GM12872 (cell line): ENCODE data around the gene SRC.

Experiments used
- TF ChIP-seq, protein P1 (sequence below): IDR thresholded peaks from 3 replicates; pipeline ENCODE4 v1.5.1; 2011; ENCODE audit warnings: low read depth, mild to moderate bottlenecking, low read length, moderate library complexity; ENCODE audit not compliant: insufficient read depth

SRC gene

DNA sequence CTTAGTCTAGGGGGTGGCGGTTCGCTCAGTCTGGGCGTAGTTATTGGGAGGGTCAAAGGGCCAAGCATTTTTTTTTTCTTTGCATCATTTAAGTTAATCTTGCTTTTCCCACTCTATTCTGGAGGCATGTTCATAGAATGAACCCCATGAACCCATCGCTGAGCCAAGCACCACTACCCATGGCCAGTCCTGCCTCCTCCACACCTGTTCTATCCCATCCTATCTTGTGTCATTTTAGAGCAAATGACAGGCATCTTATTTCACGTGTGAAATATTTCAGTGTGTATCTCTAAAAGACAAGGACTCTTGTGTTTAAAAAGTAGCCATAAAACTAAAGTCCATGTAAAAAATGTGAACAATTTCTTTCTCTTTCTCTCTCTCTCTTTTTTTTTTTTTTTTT lies 13.9 kb downstream of the SRC start:
- TF ChIP-seq, protein P1, sequence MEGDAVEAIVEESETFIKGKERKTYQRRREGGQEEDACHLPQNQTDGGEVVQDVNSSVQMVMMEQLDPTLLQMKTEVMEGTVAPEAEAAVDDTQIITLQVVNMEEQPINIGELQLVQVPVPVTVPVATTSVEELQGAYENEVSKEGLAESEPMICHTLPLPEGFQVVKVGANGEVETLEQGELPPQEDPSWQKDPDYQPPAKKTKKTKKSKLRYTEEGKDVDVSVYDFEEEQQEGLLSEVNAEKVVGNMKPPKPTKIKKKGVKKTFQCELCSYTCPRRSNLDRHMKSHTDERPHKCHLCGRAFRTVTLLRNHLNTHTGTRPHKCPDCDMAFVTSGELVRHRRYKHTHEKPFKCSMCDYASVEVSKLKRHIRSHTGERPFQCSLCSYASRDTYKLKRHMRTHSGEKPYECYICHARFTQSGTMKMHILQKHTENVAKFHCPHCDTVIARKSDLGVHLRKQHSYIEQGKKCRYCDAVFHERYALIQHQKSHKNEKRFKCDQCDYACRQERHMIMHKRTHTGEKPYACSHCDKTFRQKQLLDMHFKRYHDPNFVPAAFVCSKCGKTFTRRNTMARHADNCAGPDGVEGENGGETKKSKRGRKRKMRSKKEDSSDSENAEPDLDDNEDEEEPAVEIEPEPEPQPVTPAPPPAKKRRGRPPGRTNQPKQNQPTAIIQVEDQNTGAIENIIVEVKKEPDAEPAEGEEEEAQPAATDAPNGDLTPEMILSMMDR: no peak

DNA sequence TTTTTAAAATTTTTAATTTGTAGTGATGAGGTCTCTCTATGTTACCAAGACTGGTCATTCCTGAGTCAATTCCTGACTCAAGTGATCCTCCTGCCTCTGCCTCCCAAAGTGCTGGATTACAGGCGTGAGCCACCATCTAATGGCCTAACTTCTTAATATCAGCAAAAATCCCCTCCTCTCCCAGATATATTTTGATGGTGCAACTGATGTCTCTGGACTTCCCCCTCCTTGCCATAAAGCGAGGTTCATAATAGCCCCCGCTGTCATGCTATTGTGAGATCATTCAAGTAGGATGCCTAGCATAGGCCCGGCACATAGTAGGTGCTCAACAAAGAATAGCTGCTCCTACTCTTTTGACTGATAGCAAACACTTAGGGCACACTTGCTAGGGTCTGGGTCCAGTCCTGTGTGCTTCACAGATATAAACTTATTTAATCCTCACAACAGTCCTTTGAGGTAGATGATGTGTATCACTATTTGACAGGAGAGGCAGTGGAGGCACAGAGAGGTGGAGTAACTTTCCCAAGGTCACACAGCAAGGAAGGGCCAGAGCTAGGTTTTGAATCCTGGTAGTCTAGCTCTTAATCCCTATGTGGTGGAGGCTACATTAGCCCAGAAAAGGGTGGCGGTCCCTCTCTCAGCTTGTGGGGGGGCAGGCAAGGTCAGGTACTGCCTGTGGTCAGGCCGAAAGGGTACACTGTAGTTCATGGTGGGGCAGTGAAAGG lies 14.6 kb downstream of the SRC start:
- TF ChIP-seq, protein P1: no peak

DNA sequence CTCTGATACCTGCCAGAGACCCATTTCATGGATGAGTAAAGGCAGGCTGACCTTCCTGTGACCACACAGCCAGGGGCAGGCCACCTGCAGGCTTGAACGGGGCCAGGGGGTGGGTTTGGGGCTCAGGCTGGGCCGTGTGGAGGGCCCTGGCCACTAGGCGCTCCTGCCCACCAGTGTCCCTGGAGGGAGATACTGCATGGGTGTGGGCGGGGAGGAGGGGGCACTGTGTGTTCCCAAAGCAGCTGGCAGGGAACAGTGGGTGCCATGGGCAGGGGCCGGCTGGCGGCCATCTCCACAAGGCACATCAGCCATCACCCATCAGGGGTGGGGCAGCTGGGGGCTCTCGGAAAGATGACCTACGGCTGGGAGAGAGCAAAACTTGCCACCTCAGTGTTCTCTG lies 15.4 kb downstream of the SRC start:
- TF ChIP-seq, protein P1: no peak

DNA sequence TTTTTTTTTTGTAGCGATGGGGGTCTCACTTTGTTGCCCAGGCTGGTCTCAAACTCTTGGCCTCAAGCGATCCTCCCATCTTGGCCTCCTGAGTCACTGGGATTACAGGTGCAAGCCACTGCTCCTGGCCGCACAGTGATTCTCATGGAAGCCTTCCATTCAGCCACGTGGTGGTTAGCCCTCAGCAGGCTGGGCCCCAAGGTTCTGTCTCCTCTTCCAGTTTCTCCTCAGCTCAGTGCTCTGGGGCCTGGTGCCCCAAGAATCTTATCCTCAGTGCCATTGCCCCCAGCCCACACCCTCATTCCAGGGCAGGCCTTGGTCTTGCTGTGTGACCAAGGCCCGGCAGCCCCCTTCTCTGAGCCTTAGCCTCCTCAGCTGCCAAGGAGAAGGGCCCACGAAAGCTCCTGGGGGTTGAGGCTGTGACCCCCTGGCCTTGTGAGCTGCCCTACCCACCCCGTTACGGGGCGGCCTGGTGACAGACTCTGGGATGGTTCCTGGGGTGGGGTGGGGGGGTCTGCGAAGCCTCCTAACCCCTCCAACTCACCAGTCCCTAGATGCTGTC lies 16.4 kb downstream of the SRC start:
- TF ChIP-seq, protein P1: no peak

DNA sequence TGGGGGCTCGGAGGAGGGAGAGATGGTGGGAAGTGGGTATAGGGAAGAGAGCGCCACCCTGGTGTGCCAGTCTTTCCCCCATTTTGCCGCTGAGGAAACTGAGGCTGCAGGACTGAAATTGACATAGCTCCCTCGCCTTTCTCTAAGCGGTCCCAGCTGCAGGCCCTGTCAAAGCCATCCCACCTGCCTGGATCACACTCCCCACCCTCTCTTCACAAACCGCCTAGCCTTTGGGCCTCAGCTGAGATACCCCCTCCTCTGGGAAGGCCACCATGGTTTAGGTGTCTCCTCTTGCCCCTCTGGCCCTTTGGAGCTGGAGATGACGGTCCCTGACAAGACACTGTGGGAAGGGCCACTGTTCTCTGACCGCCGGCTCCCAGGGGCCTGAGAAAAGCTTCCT lies 16.9 kb downstream of the SRC start:
- TF ChIP-seq, protein P1: no peak

DNA sequence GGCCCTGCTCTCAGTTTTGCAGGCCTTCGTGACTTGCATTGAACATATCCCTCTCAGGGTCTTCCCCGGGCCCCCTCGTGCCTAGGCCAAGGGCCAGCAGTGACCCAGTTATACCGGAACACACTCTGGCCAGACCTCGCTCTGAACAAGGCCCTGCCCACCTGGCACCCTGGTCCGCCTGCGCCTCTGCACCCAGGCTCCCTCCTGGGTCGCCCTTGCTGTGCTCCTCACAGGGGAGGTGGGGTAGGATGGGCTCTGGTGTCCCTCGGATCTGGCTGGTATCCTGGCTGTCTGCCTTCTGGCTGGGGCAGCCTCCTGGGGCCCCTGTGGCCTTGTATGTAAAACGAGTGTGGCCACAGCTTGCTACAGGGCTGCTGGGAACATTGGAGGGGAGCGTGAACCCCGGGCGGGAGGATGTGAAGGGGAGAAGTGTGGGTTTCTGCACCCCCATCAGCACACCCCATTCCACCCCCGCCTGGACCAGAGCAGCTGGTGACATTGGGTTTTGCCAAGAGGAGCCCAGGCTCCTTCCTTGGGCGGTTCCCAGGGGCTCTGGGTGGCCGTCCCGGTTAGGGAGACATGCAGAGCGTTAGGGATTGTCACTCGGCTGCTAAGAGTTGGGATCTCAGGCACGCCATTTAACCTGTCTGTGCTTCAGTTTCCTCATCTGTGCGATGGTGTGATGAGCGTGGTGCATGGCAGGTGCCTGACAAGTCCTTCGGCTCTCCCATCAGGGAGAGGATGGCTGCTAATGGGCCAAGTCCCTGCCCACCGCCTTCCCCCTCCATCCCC lies 17.5 kb downstream of the SRC start:
- TF ChIP-seq, protein P1: no peak
